Small intestine (tissue), 7 donors: Measurements from ENCODE around the gene KIRREL3. TPM values are rescaled to one million over a fixed set of nuclear protein-coding genes. Genes with fewer than 3 reads are reported as not detected.

Experiments used
- DNase-seq, 2 donors: peaks; one replicate each; pipeline versions ENCODE4 v3.0.0 to v3.0.0-alpha.2; 2013
- FAIRE-seq: peaks from 2 replicates; lab custom pipeline; 2012; peaks lifted over from hg19 to GRCh38; lab: Jason Lieb, UNC
- H3K27ac ChIP-seq, 3 donors: one replicate each; pipeline ENCODE4 v1.5.1; 2013; ENCODE audit warnings: low read length in 2 of 3, mild to moderate bottlenecking in 2 of 3, control low read depth in 1 of 3, inconsistent platforms in 1 of 3, low read depth in 1 of 3, moderate library complexity in 1 of 3
- H3K27me3 ChIP-seq, 3 donors: one replicate each; pipeline ENCODE4 v1.6.1; 2013; ENCODE audit warnings: low read length in 3 of 3, inconsistent platforms in 1 of 3; ENCODE audit not compliant: control insufficient read depth in 3 of 3, insufficient read depth in 3 of 3
- H3K36me3 ChIP-seq, 3 donors: one replicate each; pipeline ENCODE4 v1.6.1; 2013; ENCODE audit warnings: low read length in 3 of 3, inconsistent platforms in 1 of 3, low read depth in 1 of 3, mild to moderate bottlenecking in 1 of 3, moderate library complexity in 1 of 3; ENCODE audit not compliant: control insufficient read depth in 3 of 3, insufficient read depth in 2 of 3
- H3K4me1 ChIP-seq, 3 donors: one replicate each; pipeline ENCODE4 v1.6.1; 2013; ENCODE audit warnings: low read length in 2 of 3, inconsistent platforms in 1 of 3, low read depth in 1 of 3, mild to moderate bottlenecking in 1 of 3, moderate library complexity in 1 of 3; ENCODE audit not compliant: control insufficient read depth in 3 of 3, insufficient read depth in 2 of 3
- H3K4me3 ChIP-seq, 3 donors: one replicate each; pipeline ENCODE4 v1.5.1; 2013; ENCODE audit warnings: low read length in 3 of 3, control low read depth in 1 of 3, inconsistent platforms in 1 of 3, low read depth in 1 of 3, mild to moderate bottlenecking in 1 of 3, moderate library complexity in 1 of 3
- H3K9me3 ChIP-seq, 2 donors: one replicate each; pipeline ENCODE4 v1.6.1; 2013; ENCODE audit warnings: low read depth in 1 of 2, low read length in 1 of 2; ENCODE audit not compliant: control insufficient read depth in 2 of 2, insufficient read depth in 1 of 2
- WGBS, 3 donors: extraction: QIAGEN DNeasy Blood & Tissue Kit; methylation state at CpG; one replicate each; pipeline ENCODE4 v1.1.7; 2013; 5-methylcytosine and 5-hydroxymethylcytosine counted together
- polyA plus RNA-seq, 4 donors: library from polyadenylated mRNA; stranded (reverse) in 3 of 4; unstranded in 1 of 4; fragments of 200-250 nt in 3 of 4; fragments of 120-200 nt in 1 of 4; gene quantifications; one replicate each; pipeline versions ENCODE4 v1.2.1 to v1.2.3, GENCODE V29; 2013
- donor health status: healthy with polysubstance abuse.
- donor health status: control.
- donor health status: control.
- donor health status: Bipolar disorder and iron deficiency.
- donor health status: healthy.

KIRREL3 gene
- polyA plus RNA-seq, 4 donors, result 0.18 to 0.61 TPM; not detected in 2

DNA sequence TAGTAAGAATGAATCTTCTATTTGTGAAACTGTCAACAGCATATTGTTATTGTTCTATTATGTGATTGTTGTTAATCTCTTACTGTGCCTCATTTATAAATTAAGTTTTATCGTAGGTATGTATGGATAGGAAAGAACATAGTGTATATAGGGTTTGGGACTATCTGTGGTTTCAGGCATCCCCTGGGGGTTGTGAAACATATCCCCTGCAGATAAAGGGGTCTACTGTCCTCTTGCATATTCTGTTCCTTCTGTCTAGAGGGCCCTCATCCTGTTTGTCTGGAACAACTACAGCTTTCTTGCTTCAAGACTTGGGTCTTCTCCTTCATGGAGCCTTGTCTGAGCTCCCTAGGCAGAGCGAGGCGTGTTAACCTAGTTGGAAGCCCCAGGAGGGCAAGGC, 159.6 kb downstream of the KIRREL3 start:
- H3K27me3 ChIP-seq, result peaks cover 0 to 2% (median 0%) of the 10 kb centered on the region in 3 donors
- no peak overlapping the region for H3K27ac ChIP-seq
- H3K9me3 ChIP-seq, result no peaks in the 10 kb centered on the region
- no peaks in the 10 kb centered on the region for H3K36me3 ChIP-seq
- H3K4me3 ChIP-seq, result no peak overlapping the region
- FAIRE-seq (no peak), DNase-seq (no peak)
- 94 to 95% (median 95%) methylated on average over 3 of the region's 3 CpGs for WGBS, 3 donors
- H3K4me1 ChIP-seq, result no peaks in the 10 kb centered on the region

DNA sequence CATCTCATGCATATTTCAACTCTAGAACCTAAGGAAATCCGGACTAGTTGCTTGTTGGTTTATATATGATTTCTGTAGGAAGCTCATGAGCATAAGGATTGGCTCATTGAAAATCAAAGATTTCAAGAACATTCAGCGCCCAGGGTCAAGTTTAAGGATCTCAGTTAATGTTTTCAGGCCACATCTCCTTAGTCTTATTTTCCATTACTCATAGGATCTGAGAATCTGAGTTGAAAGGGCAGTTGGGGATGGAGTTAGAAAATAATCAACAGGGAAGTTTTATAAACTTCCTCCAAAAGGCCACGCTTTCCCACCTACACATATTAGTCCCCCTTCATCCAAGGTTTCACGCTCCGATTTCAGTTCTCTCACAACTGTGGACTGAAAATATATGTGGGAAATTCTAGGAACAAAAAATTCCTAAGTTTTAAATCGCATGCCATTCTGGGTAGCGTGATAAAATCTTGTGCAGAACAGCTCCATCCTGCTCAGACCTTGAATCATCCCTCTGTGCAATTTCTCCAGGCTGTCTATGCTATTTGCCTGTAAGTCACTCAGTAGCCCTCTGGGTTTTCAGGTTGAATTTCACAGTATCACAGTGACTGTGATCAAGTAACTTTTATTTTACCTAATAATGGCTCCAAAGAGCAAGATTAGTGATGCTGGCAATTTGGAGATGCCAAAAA, 160.2 kb downstream of the KIRREL3 start:
- FAIRE-seq, result no peak

DNA sequence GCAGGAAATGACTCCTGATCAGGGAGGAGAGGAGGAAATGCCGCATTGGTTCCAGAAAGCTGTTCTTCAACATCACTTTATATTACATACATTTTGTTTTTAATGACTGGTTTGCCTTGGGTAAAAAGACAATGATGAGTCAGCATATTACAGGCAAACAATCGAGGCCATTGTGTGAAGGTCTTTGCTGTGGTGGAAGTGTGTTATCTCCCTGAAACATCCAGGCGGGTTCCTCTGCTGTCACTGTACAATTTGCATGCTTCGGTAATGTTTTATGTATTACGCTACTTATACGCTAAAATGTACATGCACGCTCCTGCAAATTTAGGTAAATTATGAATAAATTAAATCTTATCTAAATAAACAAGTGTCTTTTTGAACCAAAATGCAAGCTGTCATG, 161.1 kb downstream of the KIRREL3 start:
- Histone ChIP-seq H3K27me3 (peaks cover 0 to 2% (median 0%) of the 10 kb centered on the region in 3 donors), H3K4me1 (no peaks in the 10 kb centered on the region), H3K4me3 (no peak overlapping the region), H3K36me3 (no peaks in the 10 kb centered on the region), H3K9me3 (no peaks in the 10 kb centered on the region), H3K27ac (no peak overlapping the region)
- WGBS, 3 donors, result 59 to 74% (median 72%) methylated on average over 7 of the region's 7 CpGs
- FAIRE-seq (no peak), DNase-seq (no peak)

More for the DNA sequence above, 160.2 kb downstream of the KIRREL3 start:
- no peak for DNase-seq
- WGBS, 3 donors, result 81 to 84% (median 83%) methylated on average over 7 of the region's 7 CpGs
- Histone ChIP-seq H3K27ac (no peak overlapping the region), H3K36me3 (no peaks in the 10 kb centered on the region), H3K4me1 (no peaks in the 10 kb centered on the region), H3K9me3 (no peaks in the 10 kb centered on the region), H3K4me3 (no peak overlapping the region), H3K27me3 (peaks cover 0 to 2% (median 0%) of the 10 kb centered on the region in 3 donors)

- peaks cover 0 to 2% (median 0%) of the 10 kb centered on the region in 3 donors for H3K27me3 ChIP-seq
- H3K36me3 ChIP-seq, result no peaks in the 10 kb centered on the region
- no peak overlapping the region for H3K27ac ChIP-seq
- DNase-seq (no peak), FAIRE-seq (no peak)
- H3K4me1 ChIP-seq, result no peaks in the 10 kb centered on the region
- no peaks in the 10 kb centered on the region for H3K9me3 ChIP-seq
- 64 to 74% (median 67%) methylated on average over 5 of the region's 5 CpGs for WGBS, 3 donors
- H3K4me3 ChIP-seq, result no peak overlapping the region
Observed at GRCh38 chr11:126838779-126839178, 161.8 kb downstream of the KIRREL3 start.

DNA sequence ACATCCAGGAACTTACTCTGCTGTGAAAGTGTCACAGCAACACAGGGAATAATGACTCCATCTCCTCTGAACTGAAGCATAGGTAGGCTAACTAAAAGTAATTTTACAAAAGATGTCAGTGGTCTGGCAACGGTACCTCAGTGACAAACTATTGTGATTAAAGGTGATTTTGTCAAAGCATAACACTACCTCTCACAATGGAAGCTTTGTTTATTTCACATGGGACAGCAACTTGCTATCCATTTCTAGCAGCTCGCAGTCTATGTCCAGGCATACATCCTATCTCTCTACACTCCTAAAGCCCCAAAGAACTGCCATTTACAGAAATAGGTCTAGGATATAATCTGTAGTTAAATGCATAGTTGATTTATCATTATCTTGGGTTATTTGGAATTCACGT, 163.0 kb downstream of the KIRREL3 start:
- Histone ChIP-seq H3K4me3 (no peak overlapping the region), H3K27me3 (peaks cover 0 to 2% (median 0%) of the 10 kb centered on the region in 3 donors), H3K9me3 (no peaks in the 10 kb centered on the region), H3K27ac (no peak overlapping the region), H3K36me3 (no peaks in the 10 kb centered on the region), H3K4me1 (no peaks in the 10 kb centered on the region)
- DNase-seq (no peak), FAIRE-seq (no peak)
- WGBS, 3 donors, result 59 to 66% (median 64%) methylated on average over 3 of the region's 3 CpGs

- 84 to 85% (median 85%) methylated on average over 8 of the region's 8 CpGs for WGBS, 3 donors
- Histone ChIP-seq H3K4me1 (no peaks in the 10 kb centered on the region), H3K4me3 (no peak overlapping the region), H3K36me3 (no peaks in the 10 kb centered on the region), H3K27ac (no peak overlapping the region), H3K9me3 (no peaks in the 10 kb centered on the region), H3K27me3 (peaks cover 0 to 2% (median 0%) of the 10 kb centered on the region in 3 donors)
- DNase-seq (no peak), FAIRE-seq (no peak)
Observed at GRCh38 chr11:126834573-126834972, 166.0 kb downstream of the KIRREL3 start.

DNA sequence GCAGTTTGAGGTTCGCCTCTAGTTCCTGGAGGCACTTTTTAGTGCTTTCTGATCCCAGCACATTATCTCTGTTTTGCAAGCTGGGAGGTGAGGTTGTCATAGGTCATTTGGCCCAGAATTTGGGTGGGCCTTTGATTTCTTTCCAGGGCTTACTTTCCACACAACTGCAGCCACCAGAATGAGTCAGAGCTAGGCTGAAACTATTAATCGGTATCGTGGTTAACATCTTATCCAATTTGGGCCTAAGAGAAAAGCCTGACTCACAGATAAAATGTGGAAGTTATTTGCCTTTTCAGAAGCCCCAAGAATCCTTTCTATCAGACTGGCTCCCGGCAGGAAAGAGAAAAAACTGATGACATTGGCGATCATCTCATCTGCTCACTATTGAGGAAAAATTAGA, 166.4 kb downstream of the KIRREL3 start:
- no peaks in the 10 kb centered on the region for H3K4me1 ChIP-seq
- DNase-seq, result no peak
- H3K36me3 ChIP-seq, result no peaks in the 10 kb centered on the region
- FAIRE-seq, result no peak
- peaks cover 0 to 2% (median 0%) of the 10 kb centered on the region in 3 donors for H3K27me3 ChIP-seq
- whole genome bisulfite sequencing, 3 donors, result 75 to 85% (median 81%) methylated on average over 5 of the region's 5 CpGs
- H3K27ac ChIP-seq, result no peak overlapping the region
- no peaks in the 10 kb centered on the region for H3K9me3 ChIP-seq
- H3K4me3 ChIP-seq, result no peak overlapping the region

GRCh38 chr11:126833065-126833464, 167.5 kb downstream of the KIRREL3 start:
- no peaks in the 10 kb centered on the region for H3K4me1 ChIP-seq
- WGBS, 3 donors, result 69 to 87% (median 85%) methylated on average over 1 of the region's 1 CpG
- H3K36me3 ChIP-seq, result no peaks in the 10 kb centered on the region
- no peak for DNase-seq
- no peak for FAIRE-seq
- no peak overlapping the region for H3K27ac ChIP-seq
- no peaks in the 10 kb centered on the region for H3K27me3 ChIP-seq
- H3K4me3 ChIP-seq, result no peak overlapping the region
- no peaks in the 10 kb centered on the region for H3K9me3 ChIP-seq

GRCh38 chr11:126832387-126832786, 168.2 kb downstream of the KIRREL3 start:
- Histone ChIP-seq H3K4me3 (no peak overlapping the region), H3K4me1 (no peaks in the 10 kb centered on the region), H3K27me3 (no peaks in the 10 kb centered on the region), H3K9me3 (no peaks in the 10 kb centered on the region), H3K36me3 (no peaks in the 10 kb centered on the region), H3K27ac (no peak overlapping the region)
- 72 to 76% (median 75%) methylated on average over 6 of the region's 6 CpGs for WGBS, 3 donors
- DNase-seq, result no peak
- no peak for FAIRE-seq
